H9 (cell line): ENCODE results near the gene C10orf143. TPM values are rescaled to one million over a fixed set of nuclear protein-coding genes. Genes with fewer than 3 reads are reported as not detected.

Experiments
- DNase-seq: peaks from one replicate; pipeline ENCODE4 v3.0.0-alpha.2; 2017
- H2AFZ ChIP-seq: one replicate; pipeline ENCODE4 v1.6.1; 2013; ENCODE audit warnings: mild to moderate bottlenecking, low read length, control low read depth, moderate library complexity
- H2AK5ac ChIP-seq: 2 replicates; pipeline ENCODE4 v1.6.1; 2013; ENCODE audit warnings: low read length, control low read depth, mixed read lengths; ENCODE audit not compliant: insufficient read length
- H2BK120ac ChIP-seq: one replicate; pipeline ENCODE4 v1.6.1; 2013; ENCODE audit warnings: low read depth, mild to moderate bottlenecking, low read length, control low read depth, inconsistent platforms; ENCODE audit not compliant: poor library complexity, severe bottlenecking
- H2BK12ac ChIP-seq: 2 replicates; pipeline ENCODE4 v1.6.1; 2013; ENCODE audit warnings: low read length, control low read depth, mixed read lengths, low read depth; ENCODE audit not compliant: insufficient read length
- H2BK15ac ChIP-seq: 2 replicates; pipeline ENCODE4 v1.6.1; 2013; ENCODE audit warnings: low read depth, low read length, control low read depth
- H2BK20ac ChIP-seq: one replicate; pipeline ENCODE4 v1.6.1; 2013; ENCODE audit warnings: low read depth, mild to moderate bottlenecking, low read length, control low read depth, inconsistent platforms; ENCODE audit not compliant: poor library complexity, severe bottlenecking
- H2BK5ac ChIP-seq: 2 replicates; pipeline ENCODE4 v1.6.1; 2013; ENCODE audit warnings: low read length, control low read depth, mixed read lengths; ENCODE audit not compliant: insufficient read length
- H3K14ac ChIP-seq: 2 replicates; pipeline ENCODE4 v1.6.1; 2013; ENCODE audit warnings: low read length, control low read depth; ENCODE audit not compliant: insufficient read depth
- H3K18ac ChIP-seq: 2 replicates; pipeline ENCODE4 v1.6.1; 2013; ENCODE audit warnings: low read depth, mild to moderate bottlenecking, mixed read lengths, low read length, control low read depth; ENCODE audit not compliant: insufficient read length
- H3K23ac ChIP-seq: 2 replicates; pipeline ENCODE4 v1.6.1; 2013; ENCODE audit warnings: low read length, control low read depth, mixed read lengths, low read depth; ENCODE audit not compliant: insufficient read length
- H3K23me2 ChIP-seq: 2 replicates; pipeline ENCODE4 v1.6.1; 2013; ENCODE audit warnings: low read depth, mild to moderate bottlenecking, mixed read lengths, low read length, control low read depth; ENCODE audit not compliant: insufficient read length, poor library complexity, severe bottlenecking
- H3K27ac ChIP-seq: 2 replicates; pipeline ENCODE4 v1.5.1; 2013; ENCODE audit warnings: low read length, control low read depth, mixed read lengths, low read depth; ENCODE audit not compliant: insufficient read length
- H3K27me3 ChIP-seq: 2 replicates; pipeline ENCODE4 v1.6.1; 2013; ENCODE audit warnings: low read length, control low read depth, inconsistent platforms; ENCODE audit not compliant: insufficient read depth
- H3K4ac ChIP-seq: 2 replicates; pipeline ENCODE4 v1.6.1; 2013; ENCODE audit warnings: low read depth, mild to moderate bottlenecking, control low read depth, inconsistent platforms, low read length, moderate library complexity
- H3K4me1 ChIP-seq: 2 replicates; pipeline ENCODE4 v1.6.1; 2013; ENCODE audit warnings: low read length, control low read depth, inconsistent platforms; ENCODE audit not compliant: insufficient read depth
- H3K4me2 ChIP-seq: 2 replicates; pipeline ENCODE4 v1.6.1; 2013; ENCODE audit warnings: low read length, control low read depth, mixed read lengths; ENCODE audit not compliant: insufficient read length, insufficient read depth
- H3K56ac ChIP-seq: 2 replicates; pipeline ENCODE4 v1.6.1; 2013; ENCODE audit warnings: low read depth, mild to moderate bottlenecking, mixed read lengths, low read length, control low read depth; ENCODE audit not compliant: insufficient read length
- H3K79me1 ChIP-seq: 2 replicates; pipeline ENCODE4 v1.6.1; 2013; ENCODE audit warnings: low read depth, mild to moderate bottlenecking, moderate library complexity, low read length, control low read depth, inconsistent platforms; ENCODE audit not compliant: insufficient read depth, poor library complexity, severe bottlenecking
- H3K79me2 ChIP-seq: 2 replicates; pipeline ENCODE4 v1.6.1; 2013; ENCODE audit warnings: low read length, control low read depth, inconsistent platforms; ENCODE audit not compliant: insufficient read depth
- H3K9ac ChIP-seq: 2 replicates; pipeline ENCODE4 v1.6.1; 2013; ENCODE audit warnings: low read length, control low read depth, mixed read lengths; ENCODE audit not compliant: insufficient read length; ENCODE audit errors: extremely low read depth
- H3K9me3 ChIP-seq: one replicate; pipeline ENCODE4 v1.6.1; 2013; ENCODE audit warnings: low read depth, low read length, inconsistent platforms; ENCODE audit not compliant: control insufficient read depth
- H3T11ph ChIP-seq: one replicate; pipeline ENCODE4 v1.6.1; 2013; ENCODE audit warnings: mild to moderate bottlenecking, low read length, control low read depth, inconsistent platforms
- H4K20me1 ChIP-seq: one replicate; pipeline ENCODE4 v1.6.1; 2013; ENCODE audit not compliant: control insufficient read depth, insufficient read length, insufficient read depth
- H4K5ac ChIP-seq: 2 replicates; pipeline ENCODE4 v1.6.1; 2013; ENCODE audit warnings: low read depth, mild to moderate bottlenecking, mixed read lengths, low read length, control low read depth; ENCODE audit not compliant: insufficient read length
- H4K8ac ChIP-seq: replicated peaks from 2 replicates; pipeline ENCODE4 v1.6.1; 2013; ENCODE audit warnings: low read length, control low read depth, mixed read lengths, low read depth; ENCODE audit not compliant: insufficient read length
- H4K91ac ChIP-seq: 2 replicates; pipeline ENCODE4 v1.6.1; 2013; ENCODE audit warnings: low read depth, mild to moderate bottlenecking, moderate library complexity, mixed read lengths, low read length, control low read depth; ENCODE audit not compliant: insufficient read length
- H3K27ac Mint-ChIP-seq, 3 experiments: 2 replicates in 2 of 3; 3 replicates in 1 of 3; pipeline ENCODE4 v1.8.0; 2020 to 2021; ENCODE audit warnings: mixed read lengths in 3 of 3, mild to moderate bottlenecking in 1 of 3, moderate library complexity in 1 of 3
- H3K27me3 Mint-ChIP-seq: 2 replicates; pipeline ENCODE4 v1.8.0; 2021; ENCODE audit warnings: low read depth, mild to moderate bottlenecking, moderate library complexity, mixed read lengths
- H3K36me3 Mint-ChIP-seq, 3 experiments: 2 replicates in 2 of 3; 3 replicates in 1 of 3; pipeline ENCODE4 v1.8.0; 2020 to 2021; ENCODE audit warnings: low read depth in 3 of 3, mixed read lengths in 3 of 3; ENCODE audit not compliant: insufficient read depth in 1 of 3
- H3K4me1 Mint-ChIP-seq, 2 experiments: 2 replicates each; pipeline ENCODE4 v1.8.0; 2020; ENCODE audit warnings: mixed read lengths in 2 of 2
- H3K4me3 Mint-ChIP-seq, 2 experiments: 2 replicates in 1 of 2; 3 replicates in 1 of 2; pipeline ENCODE4 v1.8.0; 2020 to 2021; ENCODE audit warnings: mild to moderate bottlenecking in 2 of 2, mixed read lengths in 2 of 2, moderate library complexity in 1 of 2
- H3K9me3 Mint-ChIP-seq, 2 experiments: 2 replicates in 1 of 2; 3 replicates in 1 of 2; pipeline ENCODE4 v1.8.0; 2020; ENCODE audit warnings: mild to moderate bottlenecking in 2 of 2, mixed read lengths in 2 of 2, moderate library complexity in 1 of 2
- WGBS: extraction: QIAGEN DNeasy Blood & Tissue Kit; methylation state at CpG from one replicate; pipeline ENCODE4 v1.1.7; 2013; ENCODE audit warnings: missing lambda C conversion rate, low lambda C conversion rate, mixed read lengths; ENCODE audit not compliant: insufficient read length; ENCODE audit errors: extremely low coverage; 5-methylcytosine and 5-hydroxymethylcytosine counted together
- total RNA-seq: library from RNA; stranded (reverse); gene quantifications from 2 replicates; pipeline ENCODE4 v1.2.1, GENCODE V29; 2021
- TF ChIP-seq, protein P1 (sequence below): fragments of 200-600 bp; sonication (generic); conservative IDR thresholded peaks from 3 replicates; pipeline ENCODE4 v1.8.0; 2021; ENCODE audit warnings: antibody characterized with exemption, mild to moderate bottlenecking

The C10orf143 gene
- total RNA-seq, 1 experiment from 2014 or later = 0.94 TPM

GRCh38 chr10:130128062-130128781 lies 17.6 kb upstream of the C10orf143 start:
- no CpG with 5 or more reads among the region's 3 CpGs for WGBS

More at GRCh38 chr10:130128062-130128781, 17.6 kb upstream of the C10orf143 start:
- H3K27ac ChIP-seq = no peak overlapping the region
- no peaks in the 10 kb centered on the region for H3K79me1 ChIP-seq
- H2BK12ac ChIP-seq = no peak overlapping the region
- no peaks in the 10 kb centered on the region for H3K23me2 ChIP-seq
- no peak overlapping the region for H3K4ac ChIP-seq
- H2BK20ac ChIP-seq = no peak overlapping the region
- H3K4me1 ChIP-seq = no peaks in the 10 kb centered on the region
- H3K9ac ChIP-seq = no peak overlapping the region
- no peak overlapping the region for H4K5ac ChIP-seq
- H2BK120ac ChIP-seq = no peak overlapping the region
- no peaks in the 10 kb centered on the region for H3K79me2 ChIP-seq
- H3K23ac ChIP-seq = no peak overlapping the region
- H3K56ac ChIP-seq = no peak overlapping the region
- H2BK15ac ChIP-seq = no peak overlapping the region
- no peak overlapping the region for H2AK5ac ChIP-seq
- no peaks in the 10 kb centered on the region for H4K20me1 ChIP-seq
- H2BK5ac ChIP-seq = no peak overlapping the region
- H3K27me3 Mint-ChIP-seq = peaks cover 10% of the 10 kb centered on the region
- TF ChIP-seq, protein P1, sequence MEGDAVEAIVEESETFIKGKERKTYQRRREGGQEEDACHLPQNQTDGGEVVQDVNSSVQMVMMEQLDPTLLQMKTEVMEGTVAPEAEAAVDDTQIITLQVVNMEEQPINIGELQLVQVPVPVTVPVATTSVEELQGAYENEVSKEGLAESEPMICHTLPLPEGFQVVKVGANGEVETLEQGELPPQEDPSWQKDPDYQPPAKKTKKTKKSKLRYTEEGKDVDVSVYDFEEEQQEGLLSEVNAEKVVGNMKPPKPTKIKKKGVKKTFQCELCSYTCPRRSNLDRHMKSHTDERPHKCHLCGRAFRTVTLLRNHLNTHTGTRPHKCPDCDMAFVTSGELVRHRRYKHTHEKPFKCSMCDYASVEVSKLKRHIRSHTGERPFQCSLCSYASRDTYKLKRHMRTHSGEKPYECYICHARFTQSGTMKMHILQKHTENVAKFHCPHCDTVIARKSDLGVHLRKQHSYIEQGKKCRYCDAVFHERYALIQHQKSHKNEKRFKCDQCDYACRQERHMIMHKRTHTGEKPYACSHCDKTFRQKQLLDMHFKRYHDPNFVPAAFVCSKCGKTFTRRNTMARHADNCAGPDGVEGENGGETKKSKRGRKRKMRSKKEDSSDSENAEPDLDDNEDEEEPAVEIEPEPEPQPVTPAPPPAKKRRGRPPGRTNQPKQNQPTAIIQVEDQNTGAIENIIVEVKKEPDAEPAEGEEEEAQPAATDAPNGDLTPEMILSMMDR = no peak; the same call in 2 of the 3 replicates
- H3T11ph ChIP-seq = no peak overlapping the region
- no peaks in the 10 kb centered on the region for H3K36me3 Mint-ChIP-seq
- no peaks in the 10 kb centered on the region for H3K27me3 ChIP-seq
- DNase-seq = no peak
- no peak overlapping the region for H4K91ac ChIP-seq
- peaks cover 12 to 23% of the 10 kb centered on the region in 2 experiments for H3K4me1 Mint-ChIP-seq
- no peak overlapping the region for H4K8ac ChIP-seq
- H3K4me3 Mint-ChIP-seq = no peak overlapping the region
- no peak overlapping the region for H3K4me2 ChIP-seq
- no peak overlapping the region; a peak in 1 of 7 replicates for H3K27ac Mint-ChIP-seq
- H3K9me3 Mint-ChIP-seq = no peaks in the 10 kb centered on the region
- H3K18ac ChIP-seq = no peak overlapping the region
- no peak overlapping the region for H2AFZ ChIP-seq
- no peaks in the 10 kb centered on the region for H3K9me3 ChIP-seq
- H3K14ac ChIP-seq = no peak overlapping the region
